ENCODE data around the gene PIK3CD.
A peak's percentile ranks its signal among the peaks of the same experiment; 100 is the strongest.

DNA sequence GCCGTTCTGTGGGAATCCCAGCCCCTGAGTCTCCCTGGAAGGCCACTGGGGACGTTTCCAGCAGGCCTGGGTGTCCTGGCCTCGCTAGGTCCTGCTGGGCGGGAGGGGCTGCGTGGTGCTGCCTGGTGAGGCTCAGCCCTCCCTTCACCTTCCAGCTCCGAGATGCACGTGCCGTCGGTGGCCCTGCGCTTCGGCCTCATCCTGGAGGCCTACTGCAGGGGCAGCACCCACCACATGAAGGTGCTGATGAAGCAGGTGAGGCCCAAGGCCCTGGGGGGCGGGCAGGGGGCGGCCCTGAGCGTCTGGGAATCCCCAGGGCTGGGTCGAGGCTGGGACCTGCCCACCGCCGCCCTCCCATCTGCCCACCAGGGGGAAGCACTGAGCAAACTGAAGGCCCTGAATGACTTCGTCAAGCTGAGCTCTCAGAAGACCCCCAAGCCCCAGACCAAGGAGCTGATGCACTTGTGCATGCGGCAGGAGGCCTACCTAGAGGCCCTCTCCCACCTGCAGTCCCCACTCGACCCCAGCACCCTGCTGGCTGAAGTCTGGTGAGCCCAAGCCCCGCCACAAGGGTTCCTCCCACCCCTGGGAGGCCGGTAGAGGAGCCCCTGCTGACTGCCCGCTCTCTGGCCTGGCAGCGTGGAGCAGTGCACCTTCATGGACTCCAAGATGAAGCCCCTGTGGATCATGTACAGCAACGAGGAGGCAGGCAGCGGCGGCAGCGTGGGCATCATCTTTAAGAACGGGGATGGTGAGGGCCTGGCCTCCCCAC, 70.3 kb downstream of the PIK3CD start:
- TF ChIP-seq CTCF (IDR thresholded peaks at IDR 0.05; ENCODE audit: poor library complexity, severe bottlenecking) (peak; percentile 49), POLR2AphosphoS5 (IDR thresholded peaks at IDR 0.05) (no peak), EP300 (conservative IDR thresholded peaks at IDR 0.05; ENCODE audit: poor library complexity, severe bottlenecking) (no peak), EZH2 (IDR thresholded peaks at IDR 0.05; ENCODE audit: borderline replicate concordance, insufficient read depth, low read length, poor library complexity, severe bottlenecking) (no peak), TAF1 (IDR thresholded peaks at IDR 0.05; ENCODE audit: low read depth) (no peak), RAD21 (conservative IDR thresholded peaks at IDR 0.05) (peak; percentile 11)
